A549 (cell line): Measurements from ENCODE around the gene ORM1. TPM values are rescaled to one million over a fixed set of nuclear protein-coding genes. Genes with fewer than 3 reads are reported as not detected.

Experiments
- ATAC-seq, 2 experiments: fragments of 200-7000 bp in 1 of 2; fragments of >200 bp in 1 of 2; cut with Nextera tagmentation in 1 of 2; cut with Tn5 transposase in 1 of 2; 3 replicates each; pipeline versions ENCODE4 v1.8.0 to v1.9.1; 2018 to 2020; ENCODE audit warnings: mild to moderate bottlenecking in 1 of 2, moderate library complexity in 1 of 2
- CTCF ChIA-PET: fragments of 300-600 bp; sonication (Branson Sonifier 250); formaldehyde crosslinking; extraction: SDS; loops from one replicate; lab custom pipeline; 2021; ENCODE audit warnings: antibody characterized with exemption, inconsistent platforms; lab: Yijun Ruan, JAX
- POLR2A ChIA-PET: fragments of 350-600 bp; formaldehyde crosslinking; extraction: SDS; loops from one replicate; lab custom pipeline; 2021; ENCODE audit warnings: antibody characterized with exemption, inconsistent platforms; lab: Yijun Ruan, JAX
- DNase-seq, 2 experiments: peaks; one replicate each; pipeline versions ENCODE4 v3.0.0 to v3.0.0-alpha.2; 2011 to 2016; ENCODE audit warnings: low read depth in 1 of 2, low spot score in 1 of 2
- FAIRE-seq: peaks from 2 replicates; lab custom pipeline; 2011; peaks lifted over from hg19 to GRCh38; lab: Jason Lieb, UNC
- H3K27ac ChIP-seq, 2 experiments: fragments of >200 bp; sonication (Bioruptor Twin); formaldehyde crosslinking; 3 replicates each; pipeline ENCODE4 v1.5.1; 2016 to 2017
- H3K4me1 ChIP-seq: fragments of >200 bp; sonication (Bioruptor Twin); formaldehyde crosslinking; 3 replicates; pipeline ENCODE4 v1.6.1; 2016
- H3K4me2 ChIP-seq: fragments of >200 bp; sonication (Bioruptor Twin); formaldehyde crosslinking; 3 replicates; pipeline ENCODE4 v1.6.1; 2016
- H3K4me3 ChIP-seq: fragments of >200 bp; sonication (Bioruptor Twin); formaldehyde crosslinking; 3 replicates; pipeline ENCODE4 v1.5.1; 2016
- H3K9me3 ChIP-seq: fragments of >200 bp; sonication (Bioruptor Twin); formaldehyde crosslinking; 3 replicates; pipeline ENCODE4 v1.6.1; 2016
- BHLHE40 ChIP-seq: IDR thresholded peaks from 2 replicates; pipeline ENCODE4 v1.6.1; 2012; ENCODE audit warnings: low read depth, low read length, inconsistent platforms
- CBX8 ChIP-seq: fragments of 200-600 bp; sonication (generic); IDR thresholded peaks from 2 replicates; pipeline ENCODE4 v1.6.1; 2016
- CEBPB ChIP-seq, 2 experiments: fragments of >200 bp in 1 of 2; sonication (Bioruptor Twin) in 1 of 2; formaldehyde crosslinking in 1 of 2; IDR thresholded peaks; 2 replicates each; pipeline ENCODE4 v1.6.1; 2012 to 2016
- CHD4 ChIP-seq: fragments of 200-600 bp; sonication (generic); IDR thresholded peaks from 2 replicates; pipeline ENCODE4 v1.6.1; 2016; ENCODE audit warnings: antibody characterized with exemption, mild to moderate bottlenecking, borderline replicate concordance
- ESRRA ChIP-seq: fragments of 150-350 bp; IDR thresholded peaks from 2 replicates; pipeline ENCODE4 v1.6.1; 2014; ENCODE audit warnings: mild to moderate bottlenecking, low read length, borderline replicate concordance
- FOSB ChIP-seq: fragments of 250-450 bp; sonication (Bioruptor Pico); IDR thresholded peaks from 2 replicates; pipeline ENCODE4 v1.5.0; 2020; ENCODE audit warnings: mild to moderate bottlenecking, moderate library complexity
- FOSL2 ChIP-seq, 2 experiments: fragments of 450-650 bp in 1 of 2; fragments of >200 bp in 1 of 2; sonication (Bioruptor Twin) in 1 of 2; formaldehyde crosslinking; IDR thresholded peaks; 2 replicates each; pipeline versions ENCODE4 v1.5.0 to v1.6.1; 2016 to 2020; ENCODE audit warnings: mild to moderate bottlenecking in 1 of 2, moderate library complexity in 1 of 2
- HDAC2 ChIP-seq: fragments of 200-600 bp; sonication (generic); IDR thresholded peaks from 2 replicates; pipeline ENCODE4 v1.6.1; 2016
- HOXA7 ChIP-seq: fragments of 250-450 bp; sonication (Bioruptor Pico); IDR thresholded peaks from 2 replicates; pipeline ENCODE4 v1.5.0; 2020; ENCODE audit warnings: mild to moderate bottlenecking, moderate library complexity
- HOXB13 ChIP-seq: fragments of 250-450 bp; sonication (Bioruptor Pico); IDR thresholded peaks from 2 replicates; pipeline ENCODE4 v1.5.0; 2020; ENCODE audit warnings: low read depth, mild to moderate bottlenecking, moderate library complexity
- HOXB5 ChIP-seq: fragments of 250-450 bp; sonication (Bioruptor Pico); IDR thresholded peaks from 2 replicates; pipeline ENCODE4 v1.5.0; 2020; ENCODE audit warnings: mild to moderate bottlenecking, moderate library complexity
- JUN ChIP-seq, 2 experiments: fragments of >200 bp; sonication (Bioruptor Twin); formaldehyde crosslinking; IDR thresholded peaks; 2 replicates in 1 of 2; 3 replicates in 1 of 2; pipeline ENCODE4 v1.6.1; 2016 to 2017
- JUNB ChIP-seq: fragments of >200 bp; sonication (Bioruptor Twin); formaldehyde crosslinking; IDR thresholded peaks from 2 replicates; pipeline ENCODE4 v1.6.1; 2016
- KDM5A ChIP-seq: fragments of 200-600 bp; sonication (generic); IDR thresholded peaks from 2 replicates; pipeline ENCODE4 v1.6.1; 2016; ENCODE audit warnings: antibody characterized with exemption, mild to moderate bottlenecking
- MYC ChIP-seq: IDR thresholded peaks from 2 replicates; pipeline ENCODE4 v1.6.1; 2012; ENCODE audit warnings: mild to moderate bottlenecking, inconsistent platforms, low read length, improper control_type of control experiment, borderline replicate concordance
- NFE2L2 ChIP-seq: fragments of 150-350 bp; conservative IDR thresholded peaks from 2 replicates; pipeline ENCODE4 v1.6.1; 2014; ENCODE audit warnings: low read length
- NR3C1 ChIP-seq: fragments of >200 bp; sonication (Bioruptor Twin); formaldehyde crosslinking; IDR thresholded peaks from 3 replicates; pipeline ENCODE4 v1.6.1; 2017
- PHF8 ChIP-seq: fragments of 200-600 bp; sonication (generic); IDR thresholded peaks from 2 replicates; pipeline ENCODE4 v1.6.1; 2016; ENCODE audit warnings: low read depth, mild to moderate bottlenecking, antibody characterized with exemption, moderate library complexity, borderline replicate concordance
- RAD21 ChIP-seq, 2 experiments: fragments of >200 bp in 1 of 2; sonication (Bioruptor Twin) in 1 of 2; formaldehyde crosslinking in 1 of 2; IDR thresholded peaks in 1 of 2; conservative IDR thresholded peaks in 1 of 2; 2 replicates in 1 of 2; 3 replicates in 1 of 2; pipeline ENCODE4 v1.6.1; 2012 to 2018; ENCODE audit warnings: inconsistent platforms in 1 of 2
- RARB ChIP-seq: fragments of 250-450 bp; sonication (Bioruptor Pico); IDR thresholded peaks from 2 replicates; pipeline ENCODE4 v1.8.0; 2021; ENCODE audit warnings: mild to moderate bottlenecking, moderate library complexity
- RCOR1 ChIP-seq: fragments of 150-350 bp; IDR thresholded peaks from 2 replicates; pipeline ENCODE4 v1.6.1; 2014; ENCODE audit warnings: antibody characterized with exemption, low read length, low read depth
- RFX5 ChIP-seq: fragments of 450-650 bp; IDR thresholded peaks from 2 replicates; pipeline ENCODE4 v1.7.1; 2014; ENCODE audit warnings: antibody characterized with exemption, mild to moderate bottlenecking, moderate library complexity
- SMC3 ChIP-seq: fragments of >200 bp; sonication (Bioruptor Twin); formaldehyde crosslinking; IDR thresholded peaks from 3 replicates; pipeline ENCODE4 v1.6.1; 2018; ENCODE audit warnings: inconsistent platforms
- SREBF2 ChIP-seq: fragments of 450-650 bp; IDR thresholded peaks from 2 replicates; pipeline ENCODE4 v1.6.1; 2014; ENCODE audit warnings: mild to moderate bottlenecking, moderate library complexity
- ZC3H11A ChIP-seq: fragments of 450-650 bp; IDR thresholded peaks from 2 replicates; pipeline ENCODE4 v1.6.1; 2014; ENCODE audit warnings: antibody characterized with exemption, mild to moderate bottlenecking
- ZFP36 ChIP-seq: fragments of 450-650 bp; IDR thresholded peaks from 2 replicates; pipeline ENCODE4 v1.6.1; 2014; ENCODE audit warnings: borderline replicate concordance; ENCODE audit not compliant: partially characterized antibody
- WGBS: methylation state at CpG from one replicate; pipeline ENCODE4 v1.1.6; 2017; ENCODE audit errors: missing lambda C conversion rate; 5-methylcytosine and 5-hydroxymethylcytosine counted together
- polyA plus RNA-seq, 4 experiments: library from polyadenylated mRNA; depleted of rRNA in 3 of 4; stranded (reverse); fragments of >200 nt; fragmentation: RNase III in 1 of 4; extraction: RNeasy Plus Mini Kit Qiagen cat#74134 plus additional on column Dnase treatment in 1 of 4; gene quantifications; 2 replicates in 3 of 4; 3 replicates in 1 of 4; pipeline ENCODE4 v1.2.3, GENCODE V29; 2011 to 2017
- TF ChIP-seq, protein P1 (sequence below): fragments of >200 bp; sonication (Bioruptor Twin); formaldehyde crosslinking; IDR thresholded peaks from 3 replicates; pipeline ENCODE4 v1.6.1; 2016
- TF ChIP-seq, protein P2 (sequence below): IDR thresholded peaks from 2 replicates; pipeline ENCODE4 v1.6.1; 2012
- TF ChIP-seq, protein P3 (sequence below): fragments of 250-450 bp; sonication (Bioruptor Pico); IDR thresholded peaks from 2 replicates; pipeline ENCODE4 v1.5.0; 2020; ENCODE audit warnings: low read depth, mild to moderate bottlenecking, moderate library complexity
- TF ChIP-seq, protein P4 (sequence below): IDR thresholded peaks from 2 replicates; pipeline ENCODE4 v1.6.1; 2012

The ORM1 gene
- polyA plus RNA-seq, 2 of the 4 experiments (the other 2 are of a cell fraction) = 0.12 to 0.19 TPM

DNA sequence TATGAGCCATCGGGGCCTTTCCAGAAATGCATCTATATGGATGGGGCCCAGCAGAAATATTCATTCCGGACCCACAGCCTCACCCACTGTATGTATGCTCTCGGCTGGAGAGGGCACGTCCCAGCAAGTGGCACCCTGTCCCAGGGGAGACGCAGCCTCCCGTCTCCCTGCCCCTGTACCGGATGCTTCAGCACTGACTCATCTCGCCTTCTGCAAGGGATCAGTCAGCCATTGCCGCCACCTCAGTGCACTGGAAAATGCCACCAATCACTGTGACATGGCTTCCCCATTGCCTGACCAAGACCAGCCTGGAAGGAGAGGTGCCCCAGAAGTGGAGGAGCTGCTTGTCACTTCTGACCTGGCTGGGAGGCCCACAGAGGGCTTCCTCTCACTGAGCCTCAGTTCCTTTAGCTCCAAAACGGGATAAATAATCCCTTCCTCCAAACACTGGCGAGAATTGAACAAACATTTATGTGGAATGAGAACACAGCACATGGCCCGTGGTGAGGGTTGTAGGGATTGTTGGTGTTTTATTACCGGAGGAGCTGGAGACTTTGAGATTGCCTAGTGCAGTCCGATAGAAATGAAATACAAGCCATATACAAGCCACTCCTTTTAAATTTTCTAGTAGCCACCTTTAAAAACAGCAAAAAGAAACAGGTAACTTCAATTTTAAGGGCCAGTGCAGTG, 43.9 kb upstream of the ORM1 start:
- DNase-seq = peak; percentile 73 to 85
- peak; percentile 84 for FAIRE-seq
- Histone ChIP-seq H3K4me1 (peaks cover 72% of the 10 kb centered on the region), H3K4me3 (no peak overlapping the region), H3K4me2 (peak overlapping the region; percentile 64), H3K27ac (peak overlapping the region; percentile 86 to 94), H3K9me3 (no peaks in the 10 kb centered on the region)
- CTCF ChIA-PET = interaction anchor here (0.7 to 5.1 kb wide), 7 partner anchors 9 to 196 kb away, joined by 3 to 47 read pairs (median 3); no protein-coding TSS in a partner anchor
- 5% methylated on average over 14 of the region's 14 CpGs for WGBS
- TF ChIP-seq, protein P1, sequence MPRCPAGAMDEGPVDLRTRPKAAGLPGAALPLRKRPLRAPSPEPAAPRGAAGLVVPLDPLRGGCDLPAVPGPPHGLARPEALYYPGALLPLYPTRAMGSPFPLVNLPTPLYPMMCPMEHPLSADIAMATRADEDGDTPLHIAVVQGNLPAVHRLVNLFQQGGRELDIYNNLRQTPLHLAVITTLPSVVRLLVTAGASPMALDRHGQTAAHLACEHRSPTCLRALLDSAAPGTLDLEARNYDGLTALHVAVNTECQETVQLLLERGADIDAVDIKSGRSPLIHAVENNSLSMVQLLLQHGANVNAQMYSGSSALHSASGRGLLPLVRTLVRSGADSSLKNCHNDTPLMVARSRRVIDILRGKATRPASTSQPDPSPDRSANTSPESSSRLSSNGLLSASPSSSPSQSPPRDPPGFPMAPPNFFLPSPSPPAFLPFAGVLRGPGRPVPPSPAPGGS = no peak
- TF ChIP-seq HDAC2 = no peak
- no peak for TF ChIP-seq CHD4
- TF ChIP-seq SREBF2 = no peak
- no peak for TF ChIP-seq FOSB (CRISPR knock-in tag)
- peak in 1 of 2 experiments; percentile 58; a peak in 2 of 5 replicates for TF ChIP-seq JUN (IDR thresholded peaks at IDR 0.05)
- TF ChIP-seq, protein P2, sequence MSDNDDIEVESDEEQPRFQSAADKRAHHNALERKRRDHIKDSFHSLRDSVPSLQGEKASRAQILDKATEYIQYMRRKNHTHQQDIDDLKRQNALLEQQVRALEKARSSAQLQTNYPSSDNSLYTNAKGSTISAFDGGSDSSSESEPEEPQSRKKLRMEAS = peak; percentile 69; the same call in 1 of the 2 replicates
- TF ChIP-seq CBX8 = no peak
- no peak for TF ChIP-seq MYC
- 0 out of 2 replicates have a peak, but pooled peaks have one; percentile 42 for TF ChIP-seq HOXB13
- no peak for TF ChIP-seq FOSL2 (IDR thresholded peaks at IDR 0.05)
- peak; percentile 83 for TF ChIP-seq FOSL2 (CRISPR knock-in tag; IDR thresholded peaks at IDR 0.05)
- 0 out of 3 replicates have a peak, but pooled peaks have one; percentile 23 for TF ChIP-seq SMC3
- no peak for TF ChIP-seq HOXA7 (CRISPR knock-in tag)
- TF ChIP-seq CEBPB (IDR thresholded peaks at IDR 0.05) = 0 out of 4 replicates have a peak, but pooled peaks of 1 of the 2 experiments have one; percentile 22
- TF ChIP-seq RAD21 (conservative IDR thresholded peaks at IDR 0.05 in 1 of 2, IDR thresholded peaks at IDR 0.05 in 1 of 2) = 0 out of 5 replicates have a peak, but pooled peaks of 1 of the 2 experiments have one; percentile 32
- peak; percentile 48 for TF ChIP-seq JUNB
- no peak for TF ChIP-seq ZC3H11A
- TF ChIP-seq, protein P3, sequence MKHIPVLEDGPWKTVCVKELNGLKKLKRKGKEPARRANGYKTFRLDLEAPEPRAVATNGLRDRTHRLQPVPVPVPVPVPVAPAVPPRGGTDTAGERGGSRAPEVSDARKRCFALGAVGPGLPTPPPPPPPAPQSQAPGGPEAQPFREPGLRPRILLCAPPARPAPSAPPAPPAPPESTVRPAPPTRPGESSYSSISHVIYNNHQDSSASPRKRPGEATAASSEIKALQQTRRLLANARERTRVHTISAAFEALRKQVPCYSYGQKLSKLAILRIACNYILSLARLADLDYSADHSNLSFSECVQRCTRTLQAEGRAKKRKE (CRISPR knock-in tag) = peak; percentile 37; the same call in 1 of the 2 replicates
- no peak for TF ChIP-seq RCOR1
- TF ChIP-seq, all 56 proteins: peak for 9
- POLR2A ChIA-PET = interaction anchor here (0.9 kb wide), 1 partner anchor 9 kb away, joined by 3 read pairs; no protein-coding TSS in a partner anchor
- ATAC-seq = peak; percentile 82 to 91

DNA sequence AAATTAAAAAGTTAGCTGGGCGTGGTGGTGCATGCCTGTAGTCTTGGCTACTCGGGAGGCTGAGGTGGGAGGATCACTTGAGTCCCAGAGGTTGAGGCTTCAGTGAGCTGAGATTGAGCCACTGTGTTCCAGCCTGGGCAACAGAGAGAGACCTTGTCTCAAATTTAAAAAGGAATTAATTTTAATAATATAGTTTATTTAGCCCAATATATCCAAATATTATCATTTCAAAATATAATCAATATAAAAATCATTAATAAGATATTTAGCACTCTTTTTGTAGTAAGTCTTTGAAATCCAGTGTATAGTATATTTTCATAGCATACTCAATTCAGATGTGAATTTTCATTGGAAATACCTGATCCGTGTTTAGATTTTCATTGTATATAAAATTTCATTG, 43.2 kb upstream of the ORM1 start:
- ATAC-seq (no peak), FAIRE-seq (no peak), DNase-seq (no peak)
- no peaks in the 10 kb centered on the region for H3K9me3 ChIP-seq
- peaks cover 72% of the 10 kb centered on the region for H3K4me1 ChIP-seq
- peak overlapping the region; percentile 64; the same call in 2 of the 3 replicates for H3K4me2 ChIP-seq
- peak overlapping the region; percentile 86 to 94 for H3K27ac ChIP-seq
- ChIA-PET CTCF (interaction anchor here (0.7 to 5.1 kb wide), 8 partner anchors 8 to 197 kb away, joined by 3 to 47 read pairs (median 4); no protein-coding TSS in a partner anchor), POLR2A (interaction anchor here (0.9 kb wide), 1 partner anchor 9 kb away, joined by 3 read pairs; no protein-coding TSS in a partner anchor)
- H3K4me3 ChIP-seq = no peak overlapping the region
- 84% methylated on average over 3 of the region's 3 CpGs for WGBS
- TF ChIP-seq RAD21 (conservative IDR thresholded peaks at IDR 0.05 in 1 of 2, IDR thresholded peaks at IDR 0.05 in 1 of 2) (no peak), RARB (no peak), PHF8 (no peak), BHLHE40 (no peak), KDM5A (no peak), HOXB13 (no peak), RFX5 (no peak), JUN (IDR thresholded peaks at IDR 0.05) (no peak), NFE2L2 (no peak), ZFP36 (no peak), CHD4 (no peak), JUNB (no peak), NR3C1 (no peak), ZC3H11A (no peak), HOXB5 (CRISPR knock-in tag) (no peak), ESRRA (no peak), CBX8 (no peak)
- TF ChIP-seq, protein P4, sequence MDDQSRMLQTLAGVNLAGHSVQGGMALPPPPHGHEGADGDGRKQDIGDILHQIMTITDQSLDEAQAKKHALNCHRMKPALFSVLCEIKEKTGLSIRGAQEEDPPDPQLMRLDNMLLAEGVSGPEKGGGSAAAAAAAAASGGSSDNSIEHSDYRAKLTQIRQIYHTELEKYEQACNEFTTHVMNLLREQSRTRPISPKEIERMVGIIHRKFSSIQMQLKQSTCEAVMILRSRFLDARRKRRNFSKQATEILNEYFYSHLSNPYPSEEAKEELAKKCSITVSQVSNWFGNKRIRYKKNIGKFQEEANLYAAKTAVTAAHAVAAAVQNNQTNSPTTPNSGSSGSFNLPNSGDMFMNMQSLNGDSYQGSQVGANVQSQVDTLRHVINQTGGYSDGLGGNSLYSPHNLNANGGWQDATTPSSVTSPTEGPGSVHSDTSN = no peak
- TF ChIP-seq, protein P1 = no peak
